SK-N-SH treated with all-trans-retinoic acid at 6 μM for 48 hours (cell line): ENCODE results near the gene MS4A10.

Experiments
- CREB5 ChIP-seq: fragments of 250-450 bp; sonication (Bioruptor Pico); IDR thresholded peaks from 2 replicates; pipeline ENCODE4 v1.5.1; 2020; ENCODE audit warnings: low read depth, mild to moderate bottlenecking, moderate library complexity
- GLIS3 ChIP-seq: fragments of 250-450 bp; sonication (Bioruptor Pico); IDR thresholded peaks from 2 replicates; pipeline ENCODE4 v1.5.0; 2020; ENCODE audit warnings: mild to moderate bottlenecking, moderate library complexity
- OSR1 ChIP-seq: fragments of 250-450 bp; sonication (Bioruptor Pico); IDR thresholded peaks from 2 replicates; pipeline ENCODE4 v1.8.0; 2022; ENCODE audit warnings: moderate library complexity, mild to moderate bottlenecking, inconsistent platforms
- POU6F1 ChIP-seq: fragments of 250-450 bp; sonication (Bioruptor Pico); IDR thresholded peaks from 2 replicates; pipeline ENCODE4 v1.8.0; 2021; ENCODE audit warnings: low read depth, mild to moderate bottlenecking, moderate library complexity, borderline replicate concordance

GRCh38 chr11:60777572-60777971 lies 7.6 kb upstream of the MS4A10 start:
- no peak for TF ChIP-seq CREB5 (CRISPR knock-in tag)
- TF ChIP-seq OSR1, result no peak
- TF ChIP-seq GLIS3 (CRISPR knock-in tag), result no peak
- no peak for TF ChIP-seq POU6F1 (CRISPR knock-in tag)
